ENCODE measurements around the gene STOX1. TPM values are rescaled to one million over a fixed set of nuclear protein-coding genes. Genes with fewer than 3 reads are reported as not detected.
A peak's percentile ranks its signal among the peaks of the same experiment; 100 is the strongest.

The STOX1 gene
- total and polyA plus RNA-seq, 2 of the 13 experiments (the other 11 are each of a cell fraction or from before 2014, with no cell fraction given) = 2.5 to 6.0 TPM

DNA sequence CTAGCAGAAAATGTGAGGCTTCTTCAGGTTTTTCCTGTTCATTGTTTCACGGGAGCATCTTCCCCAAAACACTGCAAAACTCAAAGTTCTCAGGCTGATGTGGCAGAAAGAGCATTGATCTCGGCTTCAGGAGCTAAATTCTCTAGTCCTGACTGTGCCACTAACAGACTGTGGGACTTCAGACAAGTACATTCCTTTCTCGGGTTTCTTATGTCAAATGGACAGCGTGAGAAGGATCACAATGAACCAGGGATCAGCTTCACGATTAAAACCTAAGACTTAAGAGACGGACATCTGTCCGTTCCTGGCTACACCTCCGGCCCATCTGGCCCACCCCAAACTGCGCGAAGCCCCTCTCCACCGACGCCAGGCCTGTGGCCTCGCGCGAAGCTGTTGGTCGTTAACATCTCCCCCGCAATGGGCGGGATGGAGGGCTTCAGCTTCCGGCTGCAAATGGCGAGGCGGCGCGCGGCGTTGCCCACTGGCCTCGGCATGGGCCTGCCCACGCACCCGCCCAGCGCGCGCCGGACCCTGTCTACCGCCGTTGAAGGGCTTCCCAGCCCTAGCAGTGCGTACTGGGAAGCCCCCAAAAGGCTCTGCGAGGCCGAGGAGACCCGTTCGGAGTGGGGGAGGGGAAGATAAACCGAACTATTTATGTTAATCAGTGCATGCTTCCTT is 73.2 kb downstream of the STOX1 start (continued):
- peak; percentile 93 for TF ChIP-seq NFAT5 (CRISPR knock-in tag; IDR thresholded peaks at IDR 0.05)
- peak; percentile 10; the same call in 1 of the 2 replicates for TF ChIP-seq HIC2 (CRISPR knock-in tag; IDR thresholded peaks at IDR 0.05; ENCODE audit: low read depth)
- no peak for TF ChIP-seq EHMT2 (IDR thresholded peaks at IDR 0.05; ENCODE audit: borderline replicate concordance, low read depth, low read length)
- TF ChIP-seq SRY (CRISPR knock-in tag; IDR thresholded peaks at IDR 0.05) = peak; percentile 95; the same call in 1 of the 2 replicates
- peak; percentile 61; the same call in 1 of the 2 replicates for TF ChIP-seq HOXD1 (CRISPR knock-in tag; IDR thresholded peaks at IDR 0.05)
- TF ChIP-seq ZNF17 (CRISPR knock-in tag; IDR thresholded peaks at IDR 0.05) = no peak
- TF ChIP-seq TARDBP (CRISPR knock-in tag; IDR thresholded peaks at IDR 0.05) = peak; percentile 71; the same call in 1 of the 2 replicates
- TF ChIP-seq, protein P1, sequence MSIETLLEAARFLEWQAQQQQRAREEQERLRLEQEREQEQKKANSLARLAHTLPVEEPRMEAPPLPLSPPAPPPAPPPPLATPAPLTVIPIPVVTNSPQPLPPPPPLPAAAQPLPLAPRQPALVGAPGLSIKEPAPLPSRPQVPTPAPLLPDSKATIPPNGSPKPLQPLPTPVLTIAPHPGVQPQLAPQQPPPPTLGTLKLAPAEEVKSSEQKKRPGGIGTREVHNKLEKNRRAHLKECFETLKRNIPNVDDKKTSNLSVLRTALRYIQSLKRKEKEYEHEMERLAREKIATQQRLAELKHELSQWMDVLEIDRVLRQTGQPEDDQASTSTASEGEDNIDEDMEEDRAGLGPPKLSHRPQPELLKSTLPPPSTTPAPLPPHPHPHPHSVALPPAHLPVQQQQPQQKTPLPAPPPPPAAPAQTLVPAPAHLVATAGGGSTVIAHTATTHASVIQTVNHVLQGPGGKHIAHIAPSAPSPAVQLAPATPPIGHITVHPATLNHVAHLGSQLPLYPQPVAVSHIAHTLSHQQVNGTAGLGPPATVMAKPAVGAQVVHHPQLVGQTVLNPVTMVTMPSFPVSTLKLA (IDR thresholded peaks at IDR 0.05) = no peak
- TF ChIP-seq, protein P2, sequence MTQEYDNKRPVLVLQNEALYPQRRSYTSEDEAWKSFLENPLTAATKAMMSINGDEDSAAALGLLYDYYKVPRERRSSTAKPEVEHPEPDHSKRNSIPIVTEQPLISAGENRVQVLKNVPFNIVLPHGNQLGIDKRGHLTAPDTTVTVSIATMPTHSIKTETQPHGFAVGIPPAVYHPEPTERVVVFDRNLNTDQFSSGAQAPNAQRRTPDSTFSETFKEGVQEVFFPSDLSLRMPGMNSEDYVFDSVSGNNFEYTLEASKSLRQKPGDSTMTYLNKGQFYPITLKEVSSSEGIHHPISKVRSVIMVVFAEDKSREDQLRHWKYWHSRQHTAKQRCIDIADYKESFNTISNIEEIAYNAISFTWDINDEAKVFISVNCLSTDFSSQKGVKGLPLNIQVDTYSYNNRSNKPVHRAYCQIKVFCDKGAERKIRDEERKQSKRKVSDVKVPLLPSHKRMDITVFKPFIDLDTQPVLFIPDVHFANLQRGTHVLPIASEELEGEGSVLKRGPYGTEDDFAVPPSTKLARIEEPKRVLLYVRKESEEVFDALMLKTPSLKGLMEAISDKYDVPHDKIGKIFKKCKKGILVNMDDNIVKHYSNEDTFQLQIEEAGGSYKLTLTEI (CRISPR knock-in tag; conservative IDR thresholded peaks at IDR 0.05) = no peak
- TF ChIP-seq CHD2 (IDR thresholded peaks at IDR 0.05; ENCODE audit: low read depth, low read length) = peak; percentile 77
- TF ChIP-seq ZNF788 (CRISPR knock-in tag; IDR thresholded peaks at IDR 0.05; ENCODE audit: borderline replicate concordance) = peak; percentile 76; the same call in 1 of the 2 replicates
- TF ChIP-seq TFDP1 (CRISPR knock-in tag; IDR thresholded peaks at IDR 0.05; ENCODE audit: borderline replicate concordance) = peak; percentile 96
- no peak for TF ChIP-seq CBX2 (IDR thresholded peaks at IDR 0.05; ENCODE audit: low read depth, low read length)
- TF ChIP-seq CBX2 (CRISPR knock-in tag; IDR thresholded peaks at IDR 0.05; ENCODE audit: low read depth) = no peak
- TF ChIP-seq KLF12 (CRISPR knock-in tag; IDR thresholded peaks at IDR 0.05; ENCODE audit: borderline replicate concordance) = peak; percentile 63; the same call in 1 of the 2 replicates
- TF ChIP-seq NKX3-1 (CRISPR knock-in tag; IDR thresholded peaks at IDR 0.05) = 0 out of 2 replicates have a peak, but pooled peaks have one; percentile 77
- peak; percentile 93 for TF ChIP-seq ZNF607 (CRISPR knock-in tag; IDR thresholded peaks at IDR 0.05; ENCODE audit: borderline replicate concordance)
